Large intestine (tissue), 3 donors: ENCODE measurements around the gene SPATA31C1. TPM values are rescaled to one million over a fixed set of nuclear protein-coding genes. Genes with fewer than 3 reads are reported as not detected.

Experiments
- DNase-seq, 2 donors: peaks; one replicate each; pipeline versions ENCODE4 v3.0.0 to v3.0.0-alpha.2; 2013
- H3K27ac ChIP-seq: one replicate; pipeline ENCODE4 v1.5.1; 2013; ENCODE audit warnings: low read length
- H3K27me3 ChIP-seq: 2 replicates; pipeline ENCODE4 v1.6.1; 2013; ENCODE audit warnings: low read length; ENCODE audit not compliant: control insufficient read depth, insufficient read depth
- H3K36me3 ChIP-seq: 2 replicates; pipeline ENCODE4 v1.6.1; 2013; ENCODE audit warnings: low read length; ENCODE audit not compliant: control insufficient read depth, insufficient read depth
- H3K4me1 ChIP-seq: one replicate; pipeline ENCODE4 v1.6.1; 2013; ENCODE audit warnings: low read length; ENCODE audit not compliant: control insufficient read depth, insufficient read depth
- H3K4me3 ChIP-seq: one replicate; pipeline ENCODE4 v1.5.1; 2013; ENCODE audit warnings: low read length
- H3K9me3 ChIP-seq: one replicate; pipeline ENCODE4 v1.6.1; 2013; ENCODE audit warnings: mild to moderate bottlenecking, low read depth, low read length, moderate library complexity; ENCODE audit not compliant: control insufficient read depth
- WGBS: methylation state at CpG from one replicate; pipeline ENCODE4 v1.1.5; 2013; ENCODE audit warnings: low lambda C conversion rate; ENCODE audit not compliant: insufficient coverage; 5-methylcytosine and 5-hydroxymethylcytosine counted together
- polyA plus RNA-seq: library from polyadenylated mRNA; unstranded; fragments of 120-200 nt; gene quantifications from one replicate; pipeline ENCODE4 v1.2.1, GENCODE V29; 2013

The SPATA31C1 gene
- polyA plus RNA-seq, 1 donor = 0.18 TPM

DNA sequence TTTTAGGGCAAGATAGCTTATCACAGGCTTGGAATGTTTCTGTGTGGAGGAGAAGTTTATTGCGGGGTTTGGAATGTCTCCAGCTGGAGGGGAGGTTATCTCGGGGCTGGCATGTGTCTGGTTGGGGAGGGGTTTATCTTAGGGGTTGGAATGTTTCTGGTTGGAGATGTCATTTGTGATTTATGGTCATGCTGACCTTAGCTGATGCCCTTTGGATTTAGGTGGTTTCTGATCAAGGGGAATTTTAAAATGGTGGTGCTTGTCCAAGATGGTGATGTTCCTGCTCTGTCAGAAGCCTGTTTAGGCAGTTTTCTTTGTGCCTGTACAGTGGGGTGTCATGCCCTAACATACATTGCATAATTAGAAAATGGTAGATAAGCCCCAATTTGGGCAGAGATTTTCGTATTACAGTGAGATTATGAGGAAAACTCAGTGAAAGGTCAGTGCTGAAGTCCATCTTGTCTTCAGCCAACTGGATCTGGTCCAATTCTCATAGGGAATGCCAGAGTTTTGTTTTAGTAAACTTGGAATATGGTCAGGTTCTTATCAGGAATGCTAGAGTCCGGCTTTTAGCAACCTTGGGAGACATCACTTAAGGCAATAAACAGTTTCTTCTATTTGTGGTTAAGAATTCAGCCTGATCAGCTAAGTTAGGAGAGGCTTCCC lies 42.3 kb downstream of the SPATA31C1 start:
- Histone ChIP-seq H3K27me3 (no peaks in the 10 kb centered on the region), H3K4me3 (no peak overlapping the region), H3K27ac (peak overlapping the region; percentile 77), H3K36me3 (no peaks in the 10 kb centered on the region), H3K4me1 (peaks cover 16% of the 10 kb centered on the region), H3K9me3 (peaks cover 15% of the 10 kb centered on the region)
- WGBS = no CpG with 5 or more reads among the region's 4 CpGs
- DNase-seq = peak; percentile 60 to 85

DNA sequence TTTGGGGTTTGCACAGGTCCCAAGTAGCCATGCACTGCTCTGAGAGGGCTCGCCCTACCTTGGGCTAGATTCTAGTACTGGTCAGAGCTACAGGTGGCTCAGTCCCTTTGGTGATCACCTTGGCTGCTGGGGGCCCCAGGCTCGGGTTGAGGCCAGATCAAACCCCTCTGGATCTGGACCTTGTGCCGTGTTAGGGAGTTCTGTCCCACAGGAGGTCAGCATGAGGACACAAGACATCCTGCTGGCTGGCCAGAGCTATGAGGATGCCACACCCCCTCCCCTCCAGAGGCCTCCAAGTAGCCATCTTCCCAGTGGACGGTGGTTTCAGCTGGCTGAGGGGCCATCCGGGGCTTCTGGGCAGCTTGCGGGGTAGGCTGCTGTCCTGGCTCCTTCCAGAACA lies 46.0 kb downstream of the SPATA31C1 start:
- no CpG with 5 or more reads among the region's 6 CpGs for WGBS

GRCh38 chr9:87964826-87965225 lies 47.1 kb downstream of the SPATA31C1 start:
- peaks cover 36% of the 10 kb centered on the region for H3K36me3 ChIP-seq
- peaks cover 10% of the 10 kb centered on the region for H3K4me1 ChIP-seq
- H3K9me3 ChIP-seq = no peaks in the 10 kb centered on the region
- no peaks in the 10 kb centered on the region for H3K27me3 ChIP-seq
- DNase-seq = no peak
- H3K4me3 ChIP-seq = no peak overlapping the region
- no peak overlapping the region for H3K27ac ChIP-seq
- WGBS = 50% methylated on average over 2 of the region's 4 CpGs

More for the DNA sequence above, 46.0 kb downstream of the SPATA31C1 start:
- no peak for DNase-seq
- Histone ChIP-seq H3K4me1 (peaks cover 16% of the 10 kb centered on the region), H3K4me3 (no peak overlapping the region), H3K36me3 (peaks cover 26% of the 10 kb centered on the region), H3K27me3 (no peaks in the 10 kb centered on the region), H3K27ac (no peak overlapping the region), H3K9me3 (peaks cover 7% of the 10 kb centered on the region)

DNA sequence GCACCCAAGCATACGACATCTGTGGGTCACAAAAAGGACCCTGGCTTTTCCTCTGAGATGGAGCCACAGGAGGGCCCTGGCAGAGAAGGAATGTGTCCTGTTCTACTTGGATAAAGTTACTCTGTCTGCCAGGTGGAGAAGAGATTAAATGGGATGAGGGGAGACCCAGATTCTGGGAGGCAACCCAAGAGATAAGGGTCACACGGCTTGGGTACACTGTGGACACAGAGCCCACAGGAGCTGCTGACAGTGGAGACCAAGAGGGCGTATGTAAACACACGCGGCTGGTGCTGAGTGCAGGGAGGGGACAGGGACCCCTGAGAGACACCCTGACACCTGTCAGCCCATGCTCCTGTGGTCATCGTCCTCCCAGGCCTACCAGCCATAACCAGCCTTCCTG lies 50.4 kb downstream of the SPATA31C1 start:
- Histone ChIP-seq H3K27me3 (no peaks in the 10 kb centered on the region), H3K9me3 (no peaks in the 10 kb centered on the region), H3K27ac (no peak overlapping the region), H3K36me3 (peaks cover 52% of the 10 kb centered on the region), H3K4me1 (peaks cover 2% of the 10 kb centered on the region), H3K4me3 (no peak overlapping the region)
- WGBS = no CpG with 5 or more reads among the region's 6 CpGs
- DNase-seq = no peak

DNA sequence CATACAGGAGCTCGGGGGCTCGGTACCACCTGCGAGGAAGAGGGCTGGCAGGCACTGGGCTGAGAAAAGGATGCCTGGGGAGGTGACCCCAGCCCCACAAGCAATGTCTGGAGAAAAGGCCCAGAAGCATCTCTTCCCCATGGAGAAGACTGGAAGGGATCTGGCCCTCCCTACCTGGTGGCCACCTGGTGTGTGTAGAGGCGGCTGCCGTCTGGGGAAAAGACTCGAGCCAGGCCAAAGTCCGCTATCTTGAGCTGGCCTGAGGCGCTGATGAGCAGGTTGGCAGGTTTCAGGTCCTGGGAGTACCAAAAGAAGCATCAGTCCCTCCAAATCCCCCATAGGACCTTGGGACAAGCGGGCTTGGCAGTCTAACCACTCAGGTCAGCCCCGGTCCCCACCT lies 52.8 kb downstream of the SPATA31C1 start:
- Histone ChIP-seq H3K36me3 (peaks cover 50% of the 10 kb centered on the region), H3K9me3 (no peaks in the 10 kb centered on the region), H3K4me3 (no peak overlapping the region), H3K27me3 (no peaks in the 10 kb centered on the region), H3K27ac (no peak overlapping the region), H3K4me1 (peaks cover 12% of the 10 kb centered on the region)
- no CpG with 5 or more reads among the region's 10 CpGs for WGBS
- no peak for DNase-seq

- Histone ChIP-seq H3K4me3 (no peak overlapping the region), H3K27ac (no peak overlapping the region), H3K27me3 (no peaks in the 10 kb centered on the region), H3K36me3 (peaks cover 32% of the 10 kb centered on the region), H3K4me1 (peaks cover 12% of the 10 kb centered on the region), H3K9me3 (no peaks in the 10 kb centered on the region)
- DNase-seq = no peak
- no CpG with 5 or more reads among the region's 5 CpGs for WGBS
Observed at GRCh38 chr9:87973122-87973521, 55.4 kb downstream of the SPATA31C1 start.

Other genes with a start within 250 kb of the SPATA31C1 start
- gene CTSL, start 191.8 kb upstream of the SPATA31C1 start, polyA plus RNA-seq = 82.0 TPM
- gene SPATA31E1, start 35.1 kb upstream of the SPATA31C1 start, polyA plus RNA-seq = 0.48 TPM
- 15.0 TPM for gene CDK20, start 56.6 kb downstream of the SPATA31C1 start, polyA plus RNA-seq
- 0.07 TPM for gene SPATA31C2, start 220.5 kb downstream of the SPATA31C1 start, polyA plus RNA-seq